ENCODE measurements around the gene PGK2.

The PGK2 gene

GRCh38 chr6:49782293-49782692 lies 4.8 kb downstream of the PGK2 start:
- H3K4me3 ChIP-seq (replicated peaks; ENCODE audit: low read depth, low read length): no peak overlapping the region
- DNase-seq (ENCODE audit: extremely low read depth, low read depth): no peak
- no peak for TF ChIP-seq CTCF (IDR thresholded peaks at IDR 0.05; ENCODE audit: low read depth, low read length, missing control alignments)

- no peak overlapping the region for H3K4me3 ChIP-seq (replicated peaks; ENCODE audit: low read depth, low read length)
- DNase-seq (ENCODE audit: extremely low read depth, low read depth): no peak
- no peak for TF ChIP-seq CTCF (IDR thresholded peaks at IDR 0.05; ENCODE audit: low read depth, low read length, missing control alignments)
These were observed 10.6 kb downstream of the PGK2 start for GRCh38 chr6:49776444-49776843.

- no peak for TF ChIP-seq CTCF (IDR thresholded peaks at IDR 0.05; ENCODE audit: low read depth, low read length, missing control alignments)
- DNase-seq (ENCODE audit: extremely low read depth, low read depth): no peak
- H3K4me3 ChIP-seq (replicated peaks; ENCODE audit: low read depth, low read length): no peak overlapping the region
These were observed 12.0 kb downstream of the PGK2 start for GRCh38 chr6:49775043-49775442.

- no peak overlapping the region for H3K4me3 ChIP-seq (replicated peaks; ENCODE audit: low read depth, low read length)
- TF ChIP-seq CTCF (IDR thresholded peaks at IDR 0.05; ENCODE audit: low read depth, low read length, missing control alignments): no peak
- no peak for DNase-seq (ENCODE audit: extremely low read depth, low read depth)
These were observed 14.8 kb downstream of the PGK2 start for GRCh38 chr6:49772285-49772684.

- H3K4me3 ChIP-seq (replicated peaks; ENCODE audit: low read depth, low read length): no peak overlapping the region
- no peak for DNase-seq (ENCODE audit: extremely low read depth, low read depth)
- no peak for TF ChIP-seq CTCF (IDR thresholded peaks at IDR 0.05; ENCODE audit: low read depth, low read length, missing control alignments)
These were observed 20.3 kb downstream of the PGK2 start for GRCh38 chr6:49766762-49767161.

GRCh38 chr6:49764571-49765236 lies 22.4 kb downstream of the PGK2 start:
- H3K4me3 ChIP-seq (replicated peaks; ENCODE audit: low read depth, low read length): no peak overlapping the region
- DNase-seq (ENCODE audit: extremely low read depth, low read depth): no peak
- no peak for TF ChIP-seq CTCF (IDR thresholded peaks at IDR 0.05; ENCODE audit: low read depth, low read length, missing control alignments)

- no peak within 1 kb of the TSS for H3K4me3 ChIP-seq (replicated peaks; ENCODE audit: low read depth, low read length)
- DNase-seq (ENCODE audit: extremely low read depth, low read depth): no peak
- TF ChIP-seq CTCF (IDR thresholded peaks at IDR 0.05; ENCODE audit: low read depth, low read length, missing control alignments): no peak
These were observed 42.8 kb downstream of the PGK2 start, which contains the start of gene CRISP3 for GRCh38 chr6:49744259-49744658. TSS of gene CRISP3 (minus strand) at chr6:49744388. CDS start at chr6:49744367, 21 bp downstream.
